MCF 10A (cell line): ENCODE results near the gene SLC17A9. TPM values are rescaled to one million over a fixed set of nuclear protein-coding genes. Genes with fewer than 3 reads are reported as not detected.

Experiments used
- BruUV-seq: library from RNA; stranded (reverse); fragments of 400-500 nt; replicated peaks from 2 replicates; lab custom pipeline; 2021; lab: Mats Ljungman, UMichigan
- CTCF ChIA-PET: fragments of 300-600 bp; sonication (Branson Sonifier 250); formaldehyde crosslinking; extraction: SDS; loops from one replicate; lab custom pipeline; 2021; ENCODE audit warnings: antibody characterized with exemption, inconsistent platforms; lab: Yijun Ruan, JAX
- POLR2A ChIA-PET: fragments of 300-600, 350-650 bp; sonication (Branson Sonifier 250); formaldehyde crosslinking; extraction: SDS; loops from one replicate; lab custom pipeline; 2020; ENCODE audit warnings: antibody characterized with exemption, inconsistent platforms; lab: Yijun Ruan, JAX
- DNase-seq: peaks from one replicate; pipeline ENCODE4 v3.0.0-alpha.2; 2018; ENCODE audit not compliant: unreplicated experiment
- H3K27ac Mint-ChIP-seq: one replicate; pipeline ENCODE4 v1.8.0; 2022; ENCODE audit warnings: mild to moderate bottlenecking, low read depth, mixed read lengths; ENCODE audit not compliant: unreplicated experiment
- H3K27me3 Mint-ChIP-seq: one replicate; pipeline ENCODE4 v1.8.0; 2022; ENCODE audit warnings: mixed read lengths; ENCODE audit not compliant: insufficient read depth, unreplicated experiment
- H3K36me3 Mint-ChIP-seq: one replicate; pipeline ENCODE4 v1.8.0; 2022; ENCODE audit warnings: mild to moderate bottlenecking, moderate library complexity, mixed read lengths; ENCODE audit not compliant: insufficient read depth, unreplicated experiment
- H3K4me1 Mint-ChIP-seq: one replicate; pipeline ENCODE4 v1.8.0; 2022; ENCODE audit warnings: mixed read lengths; ENCODE audit not compliant: insufficient read depth, unreplicated experiment
- H3K4me3 Mint-ChIP-seq: one replicate; pipeline ENCODE4 v1.8.0; 2022; ENCODE audit warnings: mild to moderate bottlenecking, moderate library complexity, mixed read lengths; ENCODE audit not compliant: unreplicated experiment
- H3K9me3 Mint-ChIP-seq: one replicate; pipeline ENCODE4 v1.8.0; 2022; ENCODE audit warnings: mixed read lengths; ENCODE audit not compliant: unreplicated experiment
- intact Hi-C: fragments of 100-400 bp; cut with micrococcal nuclease; formaldehyde crosslinking; loops from 2 replicates; pipeline ENCODE4 v1.14.1; 2022
- total RNA-seq: library from RNA; stranded (reverse); gene quantifications from 2 replicates; pipeline ENCODE4 v1.2.3, GENCODE V29; 2022
- TF ChIP-seq, protein P1 (sequence below): fragments of 200-600 bp; IDR thresholded peaks from one replicate; pipeline ENCODE4 v1.8.0; 2022; ENCODE audit warnings: antibody characterized with exemption, mild to moderate bottlenecking; ENCODE audit not compliant: unreplicated experiment

Gene SLC17A9
- total RNA-seq, 1 experiment from 2014 or later: 0.07 TPM

DNA sequence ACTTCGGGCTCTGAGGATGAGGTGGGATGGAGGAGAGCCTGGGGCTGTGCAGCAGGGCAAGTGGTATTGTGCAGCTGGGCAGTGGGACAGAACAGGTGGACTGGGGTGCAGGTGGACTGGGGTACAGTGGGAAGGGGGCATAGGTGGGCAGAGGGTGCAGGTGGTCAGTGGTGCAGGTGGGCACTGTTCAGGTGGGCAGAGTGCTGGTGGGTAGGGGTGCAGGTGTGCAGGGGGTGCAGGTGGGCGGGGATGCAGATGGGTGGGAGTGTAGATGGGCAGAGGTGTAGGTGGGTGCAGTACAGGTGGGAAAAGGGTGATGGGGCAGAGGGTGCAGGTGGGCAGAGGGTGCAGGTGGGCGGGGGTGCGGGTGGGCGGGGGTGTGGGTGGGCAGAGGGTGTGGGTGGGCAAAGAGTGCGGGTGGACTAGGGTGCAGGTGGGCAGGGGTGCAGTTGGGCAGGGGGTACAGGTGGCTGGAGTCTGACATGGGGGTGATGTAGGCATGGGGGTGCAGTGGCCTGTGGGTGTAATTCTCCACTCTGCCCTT, 33.8 kb downstream of the SLC17A9 start:
- BruUV-seq: no TSS peak
- intact Hi-C loops: no loop called here
- Mint-ChIP-seq H3K9me3 (no peaks in the 10 kb centered on the region), H3K36me3 (peaks cover 6% of the 10 kb centered on the region), H3K4me1 (peaks cover 4% of the 10 kb centered on the region), H3K27ac (no peak overlapping the region), H3K27me3 (peaks cover 34% of the 10 kb centered on the region), H3K4me3 (no peak overlapping the region)
- DNase-seq: no peak
- ChIA-PET CTCF (interaction anchor here (1.4 kb wide), 1 partner anchor 23 kb away, joined by 3 read pairs; no protein-coding TSS in a partner anchor), POLR2A (no interaction called here)
- TF ChIP-seq, protein P1, sequence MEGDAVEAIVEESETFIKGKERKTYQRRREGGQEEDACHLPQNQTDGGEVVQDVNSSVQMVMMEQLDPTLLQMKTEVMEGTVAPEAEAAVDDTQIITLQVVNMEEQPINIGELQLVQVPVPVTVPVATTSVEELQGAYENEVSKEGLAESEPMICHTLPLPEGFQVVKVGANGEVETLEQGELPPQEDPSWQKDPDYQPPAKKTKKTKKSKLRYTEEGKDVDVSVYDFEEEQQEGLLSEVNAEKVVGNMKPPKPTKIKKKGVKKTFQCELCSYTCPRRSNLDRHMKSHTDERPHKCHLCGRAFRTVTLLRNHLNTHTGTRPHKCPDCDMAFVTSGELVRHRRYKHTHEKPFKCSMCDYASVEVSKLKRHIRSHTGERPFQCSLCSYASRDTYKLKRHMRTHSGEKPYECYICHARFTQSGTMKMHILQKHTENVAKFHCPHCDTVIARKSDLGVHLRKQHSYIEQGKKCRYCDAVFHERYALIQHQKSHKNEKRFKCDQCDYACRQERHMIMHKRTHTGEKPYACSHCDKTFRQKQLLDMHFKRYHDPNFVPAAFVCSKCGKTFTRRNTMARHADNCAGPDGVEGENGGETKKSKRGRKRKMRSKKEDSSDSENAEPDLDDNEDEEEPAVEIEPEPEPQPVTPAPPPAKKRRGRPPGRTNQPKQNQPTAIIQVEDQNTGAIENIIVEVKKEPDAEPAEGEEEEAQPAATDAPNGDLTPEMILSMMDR: no peak

- Mint-ChIP-seq H3K27me3 (peaks cover 38% of the 10 kb centered on the region), H3K27ac (no peak overlapping the region), H3K9me3 (no peaks in the 10 kb centered on the region), H3K4me1 (peaks cover 4% of the 10 kb centered on the region), H3K36me3 (peaks cover 6% of the 10 kb centered on the region), H3K4me3 (no peak overlapping the region)
- BruUV-seq: no TSS peak
- POLR2A ChIA-PET: no interaction called here
- intact Hi-C loops: no loop called here
- no peak for DNase-seq
- TF ChIP-seq, protein P1: no peak
- CTCF ChIA-PET: interaction anchor here (1.1 kb wide), 1 partner anchor 9 kb away, joined by 6 read pairs; no protein-coding TSS in a partner anchor
Observed at GRCh38 chr20:62987114-62987513, 34.6 kb downstream of the SLC17A9 start.

DNA sequence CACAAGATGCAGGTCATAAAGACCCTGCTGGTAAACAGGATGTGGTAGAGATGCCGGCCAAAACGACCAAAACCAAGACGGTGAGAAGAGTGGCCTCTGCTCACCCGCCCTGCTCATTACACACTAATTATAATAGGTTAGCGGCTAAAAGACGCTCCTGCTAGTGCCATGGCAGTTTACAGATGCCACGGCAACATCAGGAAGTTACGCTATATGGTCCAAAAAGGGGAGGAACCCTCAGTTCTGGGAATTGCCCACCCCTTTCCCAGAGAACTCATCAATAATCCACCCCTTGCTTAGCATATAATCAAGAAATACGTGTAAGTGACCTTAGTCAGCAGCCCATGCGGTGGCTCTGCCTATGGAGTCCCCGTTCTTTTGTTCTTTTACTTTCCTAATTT, 36.7 kb downstream of the SLC17A9 start:
- Mint-ChIP-seq H3K4me1 (peaks cover 4% of the 10 kb centered on the region), H3K27ac (no peak overlapping the region), H3K4me3 (no peak overlapping the region), H3K9me3 (no peaks in the 10 kb centered on the region), H3K27me3 (peaks cover 47% of the 10 kb centered on the region), H3K36me3 (peaks cover 3% of the 10 kb centered on the region)
- BruUV-seq: no TSS peak
- DNase-seq: no peak
- intact Hi-C loops: no loop called here
- POLR2A ChIA-PET: no interaction called here
- CTCF ChIA-PET: no interaction called here
- TF ChIP-seq, protein P1: no peak

DNA sequence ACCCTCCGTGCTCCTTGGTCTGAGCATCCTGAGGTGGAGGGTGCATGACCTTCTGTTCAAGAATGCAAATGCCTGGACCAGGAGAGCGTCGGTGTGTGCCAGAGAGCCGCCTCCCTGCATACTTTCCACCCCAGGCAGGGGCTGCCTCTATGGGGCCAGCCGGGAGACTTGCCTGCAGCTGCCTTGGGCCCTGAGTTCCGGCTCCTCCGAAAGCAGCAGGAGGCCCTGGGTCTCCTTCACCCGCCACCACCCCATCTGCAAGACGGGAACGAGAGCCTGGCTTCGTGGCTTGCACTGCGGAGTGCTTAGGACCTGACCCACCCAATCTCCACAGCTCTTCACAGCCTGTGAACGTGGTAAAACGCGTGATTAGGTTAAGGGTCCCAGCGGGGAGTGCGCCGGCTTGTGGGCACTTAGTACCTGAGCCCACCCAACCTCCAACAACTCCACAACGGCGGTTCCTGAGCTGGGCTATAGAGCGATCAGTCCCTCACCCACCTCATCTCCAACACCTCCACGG, 37.9 kb downstream of the SLC17A9 start:
- POLR2A ChIA-PET: interaction anchor here (0.8 to 1.2 kb wide), 2 partner anchors 25 to 89 kb away, joined by 3 read pairs; no protein-coding TSS in a partner anchor
- intact Hi-C loops: no loop called here
- Mint-ChIP-seq H3K9me3 (no peaks in the 10 kb centered on the region), H3K4me1 (peaks cover 4% of the 10 kb centered on the region), H3K27ac (no peak overlapping the region), H3K36me3 (no peaks in the 10 kb centered on the region), H3K4me3 (no peak overlapping the region), H3K27me3 (peaks cover 47% of the 10 kb centered on the region)
- BruUV-seq: no TSS peak
- no peak for DNase-seq
- CTCF ChIA-PET: interaction anchor here (0.5 to 1.4 kb wide), 2 partner anchors 18 to 75 kb away, joined by 3 to 11 read pairs; no protein-coding TSS in a partner anchor
- TF ChIP-seq, protein P1: no peak
